Bronchial epithelial cell (primary cell): ENCODE data around the gene SERINC5. TPM values are rescaled to one million over a fixed set of nuclear protein-coding genes. Genes with fewer than 3 reads are reported as not detected.

ENCODE experiments used
- DNase-seq: peaks from one replicate; pipeline ENCODE4 v3.0.0-alpha.2; 2010; ENCODE audit warnings: low read depth
- FAIRE-seq: peaks from 2 replicates; lab custom pipeline; 2011; peaks lifted over from hg19 to GRCh38; lab: Jason Lieb, UNC
- H3K27me3 ChIP-seq: 2 replicates; pipeline ENCODE4 v1.5.1; 2011; ENCODE audit warnings: low read length; ENCODE audit not compliant: control insufficient read depth, insufficient read depth
- H3K36me3 ChIP-seq: 2 replicates; pipeline ENCODE4 v1.5.1; 2011; ENCODE audit warnings: low read length; ENCODE audit not compliant: control insufficient read depth, insufficient read depth
- H3K4me3 ChIP-seq: 2 replicates; pipeline ENCODE4 v1.5.1; 2011; ENCODE audit warnings: mild to moderate bottlenecking, low read depth, low read length, control low read depth
- total RNA-seq: library from RNA; depleted of rRNA; stranded (reverse); fragments of >200 nt; gene quantifications from 2 replicates; pipeline ENCODE4 v1.2.1, GENCODE V29; 2014
- TF ChIP-seq, protein P1 (sequence below): IDR thresholded peaks from 2 replicates; pipeline ENCODE4 v1.5.1; 2011; ENCODE audit warnings: mild to moderate bottlenecking, moderate library complexity, low read length, control low read depth, inconsistent platforms; ENCODE audit not compliant: insufficient read depth, severe bottlenecking

SERINC5 gene
- total RNA-seq, 1 donor from 2014 or later = 33.4 TPM

DNA sequence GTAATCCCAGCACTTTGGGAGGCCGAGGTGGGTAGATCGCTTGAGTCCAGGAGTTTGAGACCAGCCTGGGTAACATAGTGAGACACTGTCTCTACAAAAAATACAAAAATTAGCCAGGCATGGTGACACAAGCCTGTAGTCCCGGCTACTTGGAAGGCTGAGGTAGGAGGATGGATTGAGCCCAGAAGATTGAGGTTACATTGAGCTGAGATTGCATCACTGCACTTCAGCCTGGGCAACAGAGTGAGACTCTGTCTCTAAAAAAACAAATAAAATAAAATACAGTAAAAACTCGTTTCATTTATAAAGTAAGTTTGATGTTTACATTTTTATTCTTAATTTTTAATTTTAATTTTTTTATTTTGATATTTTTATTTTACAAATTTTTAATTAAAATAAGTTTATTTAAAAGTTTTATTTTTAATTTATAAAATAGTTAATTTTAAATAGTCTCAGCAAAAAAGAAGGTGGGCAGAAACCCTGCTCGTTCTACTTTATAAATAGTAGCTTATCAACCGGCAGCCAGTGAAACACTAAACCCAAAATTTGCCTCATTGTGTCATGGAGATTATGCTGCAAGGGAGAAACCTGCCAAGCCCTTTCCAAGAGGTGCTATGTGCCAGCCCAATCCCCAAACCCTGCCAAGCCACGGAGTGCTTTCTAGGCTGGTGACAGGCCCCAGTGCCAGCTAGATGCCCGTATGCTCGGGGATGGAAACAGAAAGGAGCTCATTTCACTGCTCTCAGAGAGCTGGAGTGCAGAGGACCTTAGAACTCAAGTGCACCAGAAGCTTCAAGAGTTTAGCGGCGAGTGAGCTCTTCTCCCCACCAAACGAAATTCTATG, 38.9 kb downstream of the SERINC5 start:
- no peak overlapping the region for H3K4me3 ChIP-seq
- no peaks in the 10 kb centered on the region for H3K27me3 ChIP-seq
- peaks cover 5% of the 10 kb centered on the region for H3K36me3 ChIP-seq
- FAIRE-seq (no peak), DNase-seq (no peak)
- TF ChIP-seq, protein P1, sequence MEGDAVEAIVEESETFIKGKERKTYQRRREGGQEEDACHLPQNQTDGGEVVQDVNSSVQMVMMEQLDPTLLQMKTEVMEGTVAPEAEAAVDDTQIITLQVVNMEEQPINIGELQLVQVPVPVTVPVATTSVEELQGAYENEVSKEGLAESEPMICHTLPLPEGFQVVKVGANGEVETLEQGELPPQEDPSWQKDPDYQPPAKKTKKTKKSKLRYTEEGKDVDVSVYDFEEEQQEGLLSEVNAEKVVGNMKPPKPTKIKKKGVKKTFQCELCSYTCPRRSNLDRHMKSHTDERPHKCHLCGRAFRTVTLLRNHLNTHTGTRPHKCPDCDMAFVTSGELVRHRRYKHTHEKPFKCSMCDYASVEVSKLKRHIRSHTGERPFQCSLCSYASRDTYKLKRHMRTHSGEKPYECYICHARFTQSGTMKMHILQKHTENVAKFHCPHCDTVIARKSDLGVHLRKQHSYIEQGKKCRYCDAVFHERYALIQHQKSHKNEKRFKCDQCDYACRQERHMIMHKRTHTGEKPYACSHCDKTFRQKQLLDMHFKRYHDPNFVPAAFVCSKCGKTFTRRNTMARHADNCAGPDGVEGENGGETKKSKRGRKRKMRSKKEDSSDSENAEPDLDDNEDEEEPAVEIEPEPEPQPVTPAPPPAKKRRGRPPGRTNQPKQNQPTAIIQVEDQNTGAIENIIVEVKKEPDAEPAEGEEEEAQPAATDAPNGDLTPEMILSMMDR = no peak

DNA sequence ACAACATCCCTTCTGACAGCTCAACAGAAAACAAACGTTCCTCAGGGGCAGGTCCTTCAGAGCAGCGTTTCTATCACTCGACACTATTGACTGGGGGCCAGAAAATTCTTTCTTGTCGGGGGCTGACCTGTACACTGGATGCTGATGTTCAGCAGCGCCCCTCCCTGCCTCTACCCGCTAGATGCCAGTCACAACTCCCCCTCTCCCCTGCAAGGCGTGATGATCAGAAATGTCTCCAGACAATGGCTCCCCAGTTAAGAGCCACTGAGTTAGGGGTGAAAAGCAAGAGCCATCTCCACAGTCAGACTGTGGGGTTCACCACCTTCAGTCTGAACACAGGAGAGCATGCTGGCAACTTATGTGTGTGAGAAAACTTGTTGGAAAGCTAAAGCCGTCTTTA, 39.8 kb downstream of the SERINC5 start:
- FAIRE-seq = no peak
- DNase-seq = no peak
- TF ChIP-seq, protein P1 = no peak
- no peak overlapping the region for H3K4me3 ChIP-seq
- peaks cover 5% of the 10 kb centered on the region for H3K36me3 ChIP-seq
- H3K27me3 ChIP-seq = no peaks in the 10 kb centered on the region

DNA sequence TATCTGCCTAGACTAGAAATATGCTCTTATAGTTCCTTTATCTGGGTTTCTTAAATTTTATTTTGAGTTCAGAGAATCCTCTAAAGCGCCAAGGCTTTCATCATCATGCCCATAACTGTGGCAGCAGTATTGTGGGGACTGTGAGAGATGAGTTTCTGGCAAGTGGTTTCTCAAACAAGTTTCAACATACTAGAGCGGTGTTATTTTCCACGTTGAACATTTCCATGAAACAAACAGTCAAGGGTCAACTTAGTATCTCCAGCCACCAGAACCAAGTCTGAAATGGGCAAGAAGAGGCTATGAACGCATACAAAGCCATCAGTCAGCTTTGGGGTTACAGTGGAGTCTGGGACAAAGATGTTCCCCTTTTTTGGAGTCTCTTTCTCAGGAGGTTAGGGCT, 40.3 kb downstream of the SERINC5 start:
- DNase-seq (no peak), FAIRE-seq (no peak)
- TF ChIP-seq, protein P1 = no peak

DNA sequence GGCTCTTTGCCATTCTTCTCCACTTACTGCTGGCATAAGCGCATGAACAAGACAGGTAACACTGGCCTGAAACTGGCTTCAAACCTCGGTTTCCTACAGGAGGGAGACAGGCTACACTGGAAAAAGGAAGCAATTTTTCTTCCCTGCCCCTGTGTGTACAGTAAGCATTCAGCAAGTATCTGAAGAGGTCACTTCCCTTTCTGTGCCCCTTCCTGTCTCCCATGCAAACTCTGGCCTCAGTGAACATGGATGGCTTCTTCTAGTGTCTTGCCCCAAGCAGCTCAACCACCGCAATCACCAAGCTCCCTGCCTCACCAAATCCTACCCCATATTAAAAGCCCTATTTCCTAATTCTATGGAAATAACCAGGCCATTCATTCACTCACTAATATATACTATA, 42.4 kb downstream of the SERINC5 start:
- TF ChIP-seq, protein P1 = no peak
- Histone ChIP-seq H3K4me3 (no peak overlapping the region), H3K27me3 (no peaks in the 10 kb centered on the region), H3K36me3 (no peaks in the 10 kb centered on the region)
- FAIRE-seq = no peak
- no peak for DNase-seq

More for the DNA sequence above, 40.3 kb downstream of the SERINC5 start:
- Histone ChIP-seq H3K27me3 (no peaks in the 10 kb centered on the region), H3K4me3 (no peak overlapping the region), H3K36me3 (peaks cover 2% of the 10 kb centered on the region)

DNA sequence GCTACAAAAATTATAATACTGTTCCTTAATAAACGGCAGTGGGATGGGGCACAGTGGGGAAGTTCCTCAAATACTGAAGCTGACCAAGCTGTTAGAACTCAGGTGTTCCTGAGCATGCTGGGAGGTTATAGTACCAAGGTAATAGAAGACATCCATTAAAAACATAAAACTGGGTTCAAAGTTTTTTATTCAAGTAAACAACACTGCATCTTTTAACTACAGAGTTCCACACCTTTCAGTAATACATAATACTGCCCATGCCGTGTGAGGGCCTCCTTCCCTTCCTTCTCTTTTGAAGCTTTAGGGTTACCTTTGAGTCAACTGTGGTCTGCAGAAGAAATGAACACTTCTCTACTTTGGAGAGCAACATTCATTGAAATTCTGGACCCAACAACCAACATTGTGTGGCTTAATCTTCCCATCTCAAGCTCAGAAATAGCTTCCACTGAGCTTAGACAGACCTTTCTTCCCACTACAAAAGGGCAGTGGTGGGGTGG, 43.6 kb downstream of the SERINC5 start:
- Histone ChIP-seq H3K4me3 (no peak overlapping the region), H3K36me3 (no peaks in the 10 kb centered on the region), H3K27me3 (no peaks in the 10 kb centered on the region)
- TF ChIP-seq, protein P1 = no peak
- no peak for DNase-seq
- FAIRE-seq = no peak

DNA sequence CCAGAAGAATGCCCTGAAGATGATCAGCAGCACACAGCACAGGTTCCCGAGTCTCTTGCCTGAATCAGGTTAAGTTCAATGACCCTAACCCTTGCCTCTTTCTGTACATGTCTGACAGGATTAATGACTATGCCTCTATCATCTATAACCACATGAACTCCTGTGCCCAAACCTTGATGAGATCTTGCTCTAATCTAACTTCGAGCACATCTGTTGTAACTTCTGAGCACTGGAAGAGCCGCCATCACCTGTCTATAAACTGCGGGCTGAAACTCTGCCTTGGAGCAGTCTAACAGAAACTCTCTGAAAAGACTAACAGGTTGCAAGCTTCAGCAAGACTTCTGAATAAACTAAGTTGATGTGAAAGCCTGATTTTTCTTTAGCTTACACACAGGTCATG, 44.5 kb downstream of the SERINC5 start:
- H3K4me3 ChIP-seq = no peak overlapping the region
- no peak for FAIRE-seq

More for the DNA sequence above, 44.5 kb downstream of the SERINC5 start:
- no peak for DNase-seq
- TF ChIP-seq, protein P1 = no peak
- Histone ChIP-seq H3K36me3 (no peaks in the 10 kb centered on the region), H3K27me3 (no peaks in the 10 kb centered on the region)
